ENCODE data around the gene TSPAN6. TPM values are rescaled to one million over a fixed set of nuclear protein-coding genes. Genes with fewer than 3 reads are reported as not detected.

TSPAN6 gene
- total and polyA plus RNA-seq, 2 of the 13 experiments (the other 11 are each of a cell fraction or from before 2014, with no cell fraction given), result 78.9 to 133 TPM

- TF ChIP-seq ZNF30 (CRISPR knock-in tag; IDR thresholded peaks at IDR 0.05), result no peak
- no peak for TF ChIP-seq ZNF672 (CRISPR knock-in tag; IDR thresholded peaks at IDR 0.05)
- no peak for TF ChIP-seq KLF15 (CRISPR knock-in tag; IDR thresholded peaks at IDR 0.05; ENCODE audit: borderline replicate concordance)
- TF ChIP-seq TRIM22 (IDR thresholded peaks at IDR 0.05), result no peak
- TF ChIP-seq ZNF513 (CRISPR knock-in tag; conservative IDR thresholded peaks at IDR 0.05), result no peak
- 0 out of 2 replicates have a peak, but pooled peaks have one; percentile 12 for TF ChIP-seq HOXA5 (CRISPR knock-in tag; IDR thresholded peaks at IDR 0.05)
- TF ChIP-seq TBP (CRISPR knock-in tag; IDR thresholded peaks at IDR 0.05), result no peak
- no peak for TF ChIP-seq ZSCAN20 (CRISPR knock-in tag; IDR thresholded peaks at IDR 0.05; ENCODE audit: borderline replicate concordance)
- TF ChIP-seq LBX2 (CRISPR knock-in tag; IDR thresholded peaks at IDR 0.05; ENCODE audit: borderline replicate concordance), result no peak
- no peak for TF ChIP-seq MIER2 (CRISPR knock-in tag; IDR thresholded peaks at IDR 0.05)
- TF ChIP-seq NFRKB (IDR thresholded peaks at IDR 0.05), result no peak
- TF ChIP-seq ZNF615 (CRISPR knock-in tag; IDR thresholded peaks at IDR 0.05; ENCODE audit: borderline replicate concordance), result no peak
- TF ChIP-seq KLF12 (CRISPR knock-in tag; IDR thresholded peaks at IDR 0.05; ENCODE audit: borderline replicate concordance), result no peak
- TF ChIP-seq FOXP4 (CRISPR knock-in tag; IDR thresholded peaks at IDR 0.05), result peak; percentile 74
- no peak for TF ChIP-seq MTF2 (CRISPR knock-in tag; IDR thresholded peaks at IDR 0.05; ENCODE audit: borderline replicate concordance)
- no peak for TF ChIP-seq ZNF136 (CRISPR knock-in tag; IDR thresholded peaks at IDR 0.05; ENCODE audit: low read depth)
- TF ChIP-seq NR2F2 (IDR thresholded peaks at IDR 0.05; ENCODE audit: borderline replicate concordance, low read depth), result no peak
Observed at GRCh38 chrX:100649550-100650356, 13.1 kb upstream of the TSPAN6 start (continued).

Data from HepG2 (cell line).